Measurements from ENCODE around the gene SNCB.

DNA sequence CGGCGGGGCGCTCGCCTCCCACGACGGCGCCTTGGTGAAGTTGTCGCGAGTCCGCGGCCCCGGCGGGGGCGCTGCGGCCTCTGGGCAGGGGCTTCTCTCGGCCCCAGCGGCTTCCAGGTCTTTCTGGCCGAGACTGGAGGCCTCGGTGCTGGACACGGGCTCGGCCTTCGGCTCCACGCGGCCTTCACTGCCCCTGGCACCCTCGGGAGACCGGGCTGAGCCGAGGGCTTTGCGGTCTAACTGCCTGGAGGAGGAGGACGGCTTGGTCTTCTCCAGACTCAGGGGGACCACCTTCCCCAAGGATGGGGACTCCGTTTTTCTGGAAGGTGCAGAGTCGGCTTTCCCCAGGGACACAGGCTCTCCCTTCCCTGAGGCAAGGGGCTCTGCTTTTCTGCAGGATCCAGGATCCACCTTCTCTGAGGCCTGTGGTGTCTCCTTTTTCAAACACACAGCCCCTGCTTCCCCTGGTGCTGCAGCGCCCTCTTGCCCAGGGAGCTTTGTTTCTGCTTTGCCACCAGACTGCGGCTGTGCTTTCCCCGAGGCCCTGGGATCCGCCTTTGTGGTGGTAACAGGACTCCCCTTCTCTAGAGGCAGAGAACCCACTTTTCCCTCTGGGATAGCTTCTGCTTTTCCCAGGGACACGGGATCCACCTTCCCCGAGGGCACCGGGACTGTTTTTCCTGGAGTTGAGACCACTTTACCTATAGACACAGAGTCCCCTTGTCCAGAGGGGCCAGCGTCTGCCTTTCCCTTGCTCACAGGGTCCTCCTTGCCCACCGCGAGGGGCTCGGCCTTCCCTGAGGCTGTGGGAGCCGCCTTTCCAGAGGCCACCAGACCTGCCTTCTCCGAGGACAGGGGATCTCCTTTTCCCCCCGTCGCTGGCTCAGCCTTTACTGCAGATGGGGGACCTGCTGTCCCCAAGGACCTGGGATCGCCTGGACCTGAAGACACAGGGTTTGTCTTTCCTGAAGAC lies 32.6 kb downstream of the SNCB start:
- TF ChIP-seq, protein P1, sequence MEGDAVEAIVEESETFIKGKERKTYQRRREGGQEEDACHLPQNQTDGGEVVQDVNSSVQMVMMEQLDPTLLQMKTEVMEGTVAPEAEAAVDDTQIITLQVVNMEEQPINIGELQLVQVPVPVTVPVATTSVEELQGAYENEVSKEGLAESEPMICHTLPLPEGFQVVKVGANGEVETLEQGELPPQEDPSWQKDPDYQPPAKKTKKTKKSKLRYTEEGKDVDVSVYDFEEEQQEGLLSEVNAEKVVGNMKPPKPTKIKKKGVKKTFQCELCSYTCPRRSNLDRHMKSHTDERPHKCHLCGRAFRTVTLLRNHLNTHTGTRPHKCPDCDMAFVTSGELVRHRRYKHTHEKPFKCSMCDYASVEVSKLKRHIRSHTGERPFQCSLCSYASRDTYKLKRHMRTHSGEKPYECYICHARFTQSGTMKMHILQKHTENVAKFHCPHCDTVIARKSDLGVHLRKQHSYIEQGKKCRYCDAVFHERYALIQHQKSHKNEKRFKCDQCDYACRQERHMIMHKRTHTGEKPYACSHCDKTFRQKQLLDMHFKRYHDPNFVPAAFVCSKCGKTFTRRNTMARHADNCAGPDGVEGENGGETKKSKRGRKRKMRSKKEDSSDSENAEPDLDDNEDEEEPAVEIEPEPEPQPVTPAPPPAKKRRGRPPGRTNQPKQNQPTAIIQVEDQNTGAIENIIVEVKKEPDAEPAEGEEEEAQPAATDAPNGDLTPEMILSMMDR (IDR thresholded peaks at IDR 0.05): no peak
- TF ChIP-seq POLR2A (IDR thresholded peaks at IDR 0.05): no peak

All from right lobe of liver (tissue), 4 donors.